Activated CD8-positive, alpha-beta T cell treated with anti-CD3 and anti-CD28 coated beads for 36 hours (primary cell): Measurements from ENCODE around the gene NDST4. TPM values are rescaled to one million over a fixed set of nuclear protein-coding genes. Genes with fewer than 3 reads are reported as not detected.

Experiments
- ATAC-seq: fragments of 200-7000 bp; cut with Tn5 transposase; one replicate; pipeline ENCODE4 v1.10.0; 2021; ENCODE audit warnings: mild to moderate bottlenecking, moderate library complexity
- CTCF ChIA-PET: fragments of 350-600 bp; sonication (Branson Sonifier 250); formaldehyde crosslinking; loops from one replicate; lab custom pipeline; 2021; ENCODE audit warnings: antibody characterized with exemption; lab: Charles Lee
- POLR2A ChIA-PET: fragments of 350-600 bp; sonication (Branson Sonifier 250); formaldehyde crosslinking; loops from one replicate; lab custom pipeline; 2021; ENCODE audit warnings: antibody characterized with exemption; lab: Charles Lee
- DNase-seq: peaks from one replicate; pipeline ENCODE4 v3.0.0-alpha.2; 2020
- H3K27ac Mint-ChIP-seq: one replicate; pipeline ENCODE4 v1.8.0; 2021; ENCODE audit warnings: mild to moderate bottlenecking, mixed read lengths
- H3K27me3 Mint-ChIP-seq: one replicate; pipeline ENCODE4 v1.8.0; 2021; ENCODE audit warnings: mixed read lengths
- H3K36me3 Mint-ChIP-seq: one replicate; pipeline ENCODE4 v1.8.0; 2021; ENCODE audit warnings: low read depth, mixed read lengths
- H3K4me1 Mint-ChIP-seq: one replicate; pipeline ENCODE4 v1.8.0; 2021; ENCODE audit warnings: low read depth, mixed read lengths
- H3K4me3 Mint-ChIP-seq: one replicate; pipeline ENCODE4 v1.8.0; 2021; ENCODE audit warnings: mild to moderate bottlenecking, moderate library complexity, mixed read lengths
- H3K9me3 Mint-ChIP-seq: one replicate; pipeline ENCODE4 v1.8.0; 2021; ENCODE audit warnings: mixed read lengths
- CTCF ChIP-seq: fragments of 200-600 bp; IDR thresholded peaks from one replicate; pipeline ENCODE4 v1.8.0; 2022; ENCODE audit warnings: antibody characterized with exemption, mild to moderate bottlenecking
- intact Hi-C: fragments of 100-400 bp; cut with micrococcal nuclease; formaldehyde crosslinking; loops from one replicate; pipeline ENCODE4 v1.10.0; 2022
- total RNA-seq, 2 experiments: library from RNA; stranded (reverse); gene quantifications; one replicate each; pipeline ENCODE4 v1.2.3, GENCODE V29; 2021

NDST4 gene
- total RNA-seq, 2 experiments from 2014 or later, result not detected

- H3K27me3 Mint-ChIP-seq, result no peaks in the 10 kb centered on the region
- peaks cover 1% of the 10 kb centered on the region for H3K9me3 Mint-ChIP-seq
- H3K36me3 Mint-ChIP-seq, result no peaks in the 10 kb centered on the region
- no peak for TF ChIP-seq CTCF
- H3K4me1 Mint-ChIP-seq, result no peaks in the 10 kb centered on the region
- ChIA-PET POLR2A (no interaction called here), CTCF (no interaction called here)
- H3K27ac Mint-ChIP-seq, result no peak overlapping the region
- no peak for ATAC-seq
- no peak for DNase-seq
- intact Hi-C loops, result no loop called here
- H3K4me3 Mint-ChIP-seq, result no peak overlapping the region
Observed at GRCh38 chr4:114883641-114884040, 229.8 kb downstream of the NDST4 start.

- DNase-seq, result no peak
- Mint-ChIP-seq H3K4me3 (no peak overlapping the region), H3K27ac (no peak overlapping the region), H3K9me3 (peaks cover 1% of the 10 kb centered on the region), H3K4me1 (no peaks in the 10 kb centered on the region), H3K36me3 (no peaks in the 10 kb centered on the region), H3K27me3 (no peaks in the 10 kb centered on the region)
- ChIA-PET CTCF (no interaction called here), POLR2A (no interaction called here)
- TF ChIP-seq CTCF, result no peak
- no peak for ATAC-seq
- intact Hi-C loops, result no loop called here
Observed at GRCh38 chr4:114879916-114880669, 233.3 kb downstream of the NDST4 start.

DNA sequence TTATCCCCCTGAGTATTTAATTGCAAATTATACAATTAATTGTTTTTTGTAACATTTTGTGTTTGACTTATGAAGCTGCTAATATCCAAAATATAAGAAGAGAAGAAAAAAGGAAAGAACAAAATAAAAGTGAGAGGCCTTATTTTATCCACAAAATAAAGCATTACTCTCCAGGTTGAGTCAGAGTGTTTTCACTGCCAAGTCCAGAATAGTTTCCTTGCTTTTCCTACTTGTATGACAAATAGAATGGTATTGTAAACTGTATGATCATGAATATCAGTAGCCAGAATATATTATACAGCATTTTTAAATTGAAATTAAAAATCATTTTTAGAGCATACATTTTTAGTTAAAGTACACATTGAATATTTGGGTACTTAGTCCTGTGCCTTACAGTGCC is 237.8 kb downstream of the NDST4 start:
- no peaks in the 10 kb centered on the region for H3K4me1 Mint-ChIP-seq
- no peak overlapping the region for H3K27ac Mint-ChIP-seq
- ChIA-PET CTCF (no interaction called here), POLR2A (no interaction called here)
- intact Hi-C loops, result no loop called here
- H3K4me3 Mint-ChIP-seq, result no peak overlapping the region
- TF ChIP-seq CTCF, result no peak
- no peak for DNase-seq
- ATAC-seq, result no peak
- peaks cover 1% of the 10 kb centered on the region for H3K9me3 Mint-ChIP-seq
- H3K27me3 Mint-ChIP-seq, result no peaks in the 10 kb centered on the region
- H3K36me3 Mint-ChIP-seq, result no peaks in the 10 kb centered on the region

- intact Hi-C loops, result no loop called here
- ChIA-PET POLR2A (no interaction called here), CTCF (no interaction called here)
- no peak for DNase-seq
- ATAC-seq, result no peak
- Mint-ChIP-seq H3K27ac (no peak overlapping the region), H3K4me3 (no peak overlapping the region), H3K4me1 (no peaks in the 10 kb centered on the region), H3K36me3 (no peaks in the 10 kb centered on the region), H3K27me3 (no peaks in the 10 kb centered on the region), H3K9me3 (peaks cover under 1% of the 10 kb centered on the region)
- no peak for TF ChIP-seq CTCF
Observed at GRCh38 chr4:114874321-114874720, 239.1 kb downstream of the NDST4 start.

DNA sequence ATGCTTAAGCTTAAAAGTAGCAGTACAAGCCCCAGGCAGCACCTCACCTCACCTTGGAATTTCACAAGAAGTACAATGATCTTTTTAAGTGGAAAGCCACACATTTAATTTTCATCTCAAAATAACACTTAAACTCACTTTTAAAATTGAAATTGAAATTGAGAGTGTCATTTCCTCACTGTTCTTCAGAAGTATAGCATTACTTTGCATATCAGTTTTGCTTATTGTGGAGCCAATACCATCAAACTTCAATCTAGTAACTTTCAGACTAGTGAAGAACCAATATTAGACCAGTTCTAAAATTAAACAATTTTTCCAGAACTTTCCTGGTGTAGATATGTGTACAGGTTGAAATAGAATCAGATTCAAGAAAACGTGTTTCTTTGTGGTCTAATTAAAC is 242.4 kb downstream of the NDST4 start:
- intact Hi-C loops, result no loop called here
- H3K4me1 Mint-ChIP-seq, result no peaks in the 10 kb centered on the region
- no peak overlapping the region for H3K4me3 Mint-ChIP-seq
- ATAC-seq (no peak), DNase-seq (no peak)
- H3K9me3 Mint-ChIP-seq, result no peaks in the 10 kb centered on the region
- ChIA-PET CTCF (no interaction called here), POLR2A (no interaction called here)
- TF ChIP-seq CTCF, result no peak
- no peak overlapping the region for H3K27ac Mint-ChIP-seq
- no peaks in the 10 kb centered on the region for H3K27me3 Mint-ChIP-seq
- H3K36me3 Mint-ChIP-seq, result no peaks in the 10 kb centered on the region
